IPS-15b (cell line): Measurements from ENCODE around the gene ZNF26.

Experiments used
- H3K27me3 ChIP-seq: one replicate; pipeline ENCODE4 v1.6.1; 2013; ENCODE audit warnings: low read length; ENCODE audit not compliant: control insufficient read depth, insufficient read depth
- H3K36me3 ChIP-seq: one replicate; pipeline ENCODE4 v1.6.1; 2013; ENCODE audit warnings: low read length; ENCODE audit not compliant: control insufficient read depth, insufficient read depth
- H3K4me1 ChIP-seq: one replicate; pipeline ENCODE4 v1.6.1; 2013; ENCODE audit warnings: mild to moderate bottlenecking, low read length; ENCODE audit not compliant: control insufficient read depth, insufficient read depth
- H3K4me3 ChIP-seq: one replicate; pipeline ENCODE4 v1.5.1; 2013; ENCODE audit warnings: low read depth, low read length
- H3K9ac ChIP-seq: one replicate; pipeline ENCODE4 v1.6.1; 2013; ENCODE audit warnings: low read depth, mild to moderate bottlenecking, low read length
- H3K9me3 ChIP-seq: one replicate; pipeline ENCODE4 v1.6.1; 2013; ENCODE audit warnings: mild to moderate bottlenecking, low read length; ENCODE audit not compliant: control insufficient read depth, insufficient read depth

The ZNF26 gene

DNA sequence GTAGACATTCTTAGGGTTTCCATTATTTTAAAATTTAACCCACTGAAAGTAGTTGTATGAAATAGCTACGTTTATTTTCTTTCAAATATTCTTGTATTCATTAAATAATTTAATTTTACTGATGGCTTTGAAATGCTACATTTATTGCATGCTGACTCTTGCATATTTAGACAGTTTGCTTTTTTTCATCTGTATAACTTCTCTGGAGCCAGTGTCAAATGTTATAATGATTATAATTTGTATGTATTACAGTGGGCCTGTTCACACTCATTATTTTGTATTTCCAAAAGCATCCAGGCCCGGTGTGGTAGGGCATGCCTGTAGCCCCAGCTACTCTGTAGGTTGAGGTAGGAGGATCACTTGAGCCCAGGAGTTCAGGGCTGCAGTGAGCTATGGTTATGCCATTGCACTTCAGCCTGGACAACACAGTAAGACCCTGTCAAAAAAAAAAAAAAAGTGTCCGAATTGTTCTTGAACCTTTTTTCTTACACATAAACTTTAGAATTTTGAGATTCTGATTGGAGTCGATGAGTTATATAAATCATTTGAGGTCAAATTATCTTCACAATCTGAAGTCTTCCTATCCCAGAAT lies 52.0 kb downstream of the ZNF26 start:
- H3K36me3 ChIP-seq, result peaks cover 18% of the 10 kb centered on the region
- no peaks in the 10 kb centered on the region for H3K4me1 ChIP-seq
- H3K9ac ChIP-seq, result peak overlapping the region; percentile 63
- H3K4me3 ChIP-seq, result peak overlapping the region; percentile 72
- H3K9me3 ChIP-seq, result peaks cover 4% of the 10 kb centered on the region
- no peaks in the 10 kb centered on the region for H3K27me3 ChIP-seq

DNA sequence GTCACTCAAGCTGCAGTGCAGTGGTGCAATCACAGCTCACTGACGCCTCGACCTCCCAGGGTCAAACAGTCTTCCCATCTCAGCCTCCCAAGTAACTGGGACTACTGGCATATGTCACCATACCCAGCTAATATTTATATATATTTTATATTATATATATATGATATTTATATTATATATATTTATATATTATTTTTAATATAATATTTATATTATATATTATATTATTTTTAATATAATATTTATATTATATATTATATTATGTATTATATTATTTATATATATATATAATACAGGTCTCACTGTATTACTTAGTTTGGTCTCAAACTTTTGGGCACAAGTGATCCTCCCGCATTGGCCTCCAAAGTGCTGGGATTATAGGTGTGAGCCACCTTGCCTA lies 60.5 kb downstream of the ZNF26 start:
- no peak overlapping the region for H3K4me3 ChIP-seq
- H3K9me3 ChIP-seq, result peaks cover 63% of the 10 kb centered on the region
- H3K36me3 ChIP-seq, result peaks cover 56% of the 10 kb centered on the region
- H3K4me1 ChIP-seq, result no peaks in the 10 kb centered on the region
- H3K9ac ChIP-seq, result no peak overlapping the region
- no peaks in the 10 kb centered on the region for H3K27me3 ChIP-seq

DNA sequence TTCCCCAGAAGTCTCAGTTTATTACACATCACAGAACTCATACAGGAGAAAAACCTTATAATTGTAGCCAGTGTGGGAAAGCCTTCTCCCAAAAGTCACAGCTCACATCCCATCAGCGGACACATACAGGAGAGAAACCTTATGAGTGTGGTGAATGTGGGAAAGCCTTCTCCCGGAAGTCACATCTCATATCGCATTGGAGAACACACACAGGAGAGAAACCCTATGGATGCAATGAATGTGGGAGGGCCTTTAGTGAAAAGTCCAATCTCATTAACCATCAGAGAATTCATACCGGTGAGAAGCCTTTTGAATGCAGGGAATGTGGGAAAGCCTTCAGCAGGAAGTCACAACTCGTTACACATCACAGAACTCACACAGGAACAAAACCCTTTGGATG lies 71.3 kb downstream of the ZNF26 start:
- peaks cover 30% of the 10 kb centered on the region for H3K36me3 ChIP-seq
- no peaks in the 10 kb centered on the region for H3K4me1 ChIP-seq

DNA sequence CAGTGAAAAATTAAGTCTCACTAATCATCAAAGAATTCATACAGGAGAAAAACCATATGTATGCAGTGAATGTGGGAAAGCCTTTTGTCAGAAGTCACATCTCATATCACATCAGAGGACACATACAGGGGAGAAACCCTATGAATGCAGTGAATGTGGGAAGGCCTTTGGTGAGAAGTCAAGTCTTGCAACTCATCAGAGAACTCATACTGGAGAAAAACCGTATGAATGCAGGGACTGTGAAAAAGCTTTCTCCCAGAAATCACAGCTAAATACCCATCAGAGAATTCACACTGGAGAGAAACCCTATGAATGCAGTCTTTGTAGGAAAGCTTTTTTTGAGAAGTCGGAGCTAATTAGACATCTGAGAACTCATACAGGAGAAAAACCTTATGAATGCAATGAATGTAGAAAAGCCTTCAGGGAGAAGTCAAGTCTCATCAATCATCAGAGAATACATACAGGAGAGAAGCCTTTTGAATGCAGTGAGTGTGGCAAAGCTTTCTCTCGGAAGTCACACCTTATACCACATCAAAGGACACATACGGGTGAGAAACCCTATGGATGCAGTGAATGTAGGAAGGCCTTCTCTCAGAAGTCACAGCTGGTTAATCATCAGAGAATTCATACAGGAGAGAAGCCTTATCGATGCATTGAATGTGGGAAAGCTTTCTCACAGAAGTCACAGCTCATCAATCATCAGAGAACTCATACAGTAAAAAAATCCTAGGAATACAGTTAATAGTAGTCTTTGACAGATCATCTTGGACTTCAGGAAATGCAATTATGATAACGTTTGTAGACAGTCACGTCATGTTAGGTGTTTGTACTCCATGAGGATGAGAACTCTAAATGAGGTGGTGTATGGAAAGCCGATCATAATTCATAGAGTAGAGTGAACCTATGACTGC lies 72.3 kb downstream of the ZNF26 start:
- Histone ChIP-seq H3K36me3 (peaks cover 24% of the 10 kb centered on the region), H3K9ac (no peak overlapping the region), H3K27me3 (no peaks in the 10 kb centered on the region), H3K9me3 (peaks cover 59% of the 10 kb centered on the region), H3K4me1 (no peaks in the 10 kb centered on the region), H3K4me3 (peak overlapping the region; percentile 16)

More for the DNA sequence above, 71.3 kb downstream of the ZNF26 start:
- Histone ChIP-seq H3K9ac (no peak overlapping the region), H3K9me3 (peaks cover 64% of the 10 kb centered on the region), H3K27me3 (no peaks in the 10 kb centered on the region), H3K4me3 (peak overlapping the region; percentile 16)

DNA sequence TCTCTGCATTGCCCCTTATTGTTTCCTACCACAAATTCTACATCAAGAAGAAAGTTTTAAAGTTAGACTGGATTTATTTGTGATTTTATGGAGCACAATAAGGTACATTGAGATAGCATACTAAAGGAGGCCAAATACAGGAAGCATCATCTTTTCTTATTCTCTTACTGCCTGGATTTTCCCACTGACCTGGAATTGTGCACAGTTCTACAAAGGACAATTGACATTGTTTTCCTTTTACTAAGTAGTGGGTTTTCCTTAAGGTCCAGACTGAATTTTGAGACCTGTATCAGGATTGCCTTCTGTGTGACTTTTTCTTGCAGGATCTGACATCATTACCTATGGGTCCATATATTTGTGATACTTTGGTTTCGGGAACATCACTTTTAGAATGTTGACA lies 75.8 kb downstream of the ZNF26 start:
- peaks cover 12% of the 10 kb centered on the region for H3K36me3 ChIP-seq
- H3K4me1 ChIP-seq, result no peaks in the 10 kb centered on the region
- no peaks in the 10 kb centered on the region for H3K27me3 ChIP-seq
- no peak overlapping the region for H3K4me3 ChIP-seq
- no peak overlapping the region for H3K9ac ChIP-seq
- H3K9me3 ChIP-seq, result peaks cover 47% of the 10 kb centered on the region

DNA sequence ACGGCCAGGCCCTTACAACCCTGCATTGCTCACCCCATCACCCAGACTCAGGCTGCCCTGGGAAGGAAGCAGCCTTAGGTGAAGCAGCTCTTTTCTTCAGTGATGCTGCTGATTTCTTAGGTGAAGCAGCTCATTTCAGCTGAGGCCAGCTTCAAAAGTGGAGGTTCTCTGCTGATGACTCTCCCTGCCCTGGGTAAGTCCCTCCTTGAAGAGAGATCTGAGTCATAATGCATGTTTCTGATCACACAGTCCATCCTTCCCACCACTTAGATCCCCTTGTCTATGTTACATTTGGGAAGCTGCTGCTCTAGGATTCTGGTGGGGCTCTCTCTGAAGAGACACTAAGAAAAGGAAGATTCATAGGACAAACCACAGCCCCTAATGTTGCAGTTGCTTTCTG lies 77.4 kb downstream of the ZNF26 start:
- no peak overlapping the region for H3K9ac ChIP-seq
- H3K36me3 ChIP-seq, result peaks cover under 1% of the 10 kb centered on the region
- H3K4me3 ChIP-seq, result no peak overlapping the region
- peaks cover 31% of the 10 kb centered on the region for H3K9me3 ChIP-seq
- H3K4me1 ChIP-seq, result no peaks in the 10 kb centered on the region
- H3K27me3 ChIP-seq, result no peaks in the 10 kb centered on the region

DNA sequence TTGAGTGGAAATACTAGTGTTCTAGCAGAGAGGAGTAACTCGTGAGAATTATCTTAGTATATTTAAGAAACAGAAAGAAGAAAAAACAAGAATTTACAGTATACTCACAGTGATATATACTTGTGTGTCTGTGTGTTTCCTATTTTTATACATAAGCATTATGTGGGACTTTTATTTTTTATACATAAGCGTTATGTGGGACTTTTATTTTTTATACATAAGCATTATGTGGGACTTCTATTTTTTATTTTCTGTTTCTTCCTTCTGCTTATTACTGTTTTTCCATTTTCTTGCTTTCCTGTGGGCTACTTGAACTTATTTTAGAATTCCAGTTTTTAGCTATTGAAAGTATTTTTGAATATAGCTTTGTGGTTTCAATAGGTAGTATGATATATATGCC lies 87.7 kb downstream of the ZNF26 start:
- Histone ChIP-seq H3K4me3 (no peak overlapping the region), H3K27me3 (no peaks in the 10 kb centered on the region), H3K9me3 (peaks cover 5% of the 10 kb centered on the region), H3K9ac (no peak overlapping the region), H3K4me1 (no peaks in the 10 kb centered on the region), H3K36me3 (no peaks in the 10 kb centered on the region)
